PC-9 (cell line): Measurements from ENCODE around the gene FGF1.

Experiments used
- EZH2 ChIP-seq: fragments of 200-600 bp; sonication (generic); IDR thresholded peaks from 2 replicates; pipeline ENCODE4 v1.8.0; 2017; ENCODE audit warnings: antibody characterized with exemption, low read depth
- TF ChIP-seq, protein P1 (sequence below): fragments of 200-600 bp; sonication (generic); conservative IDR thresholded peaks from 2 replicates; pipeline ENCODE4 v1.6.1; 2017; ENCODE audit warnings: mixed run types, antibody characterized with exemption, mild to moderate bottlenecking, moderate library complexity

DNA sequence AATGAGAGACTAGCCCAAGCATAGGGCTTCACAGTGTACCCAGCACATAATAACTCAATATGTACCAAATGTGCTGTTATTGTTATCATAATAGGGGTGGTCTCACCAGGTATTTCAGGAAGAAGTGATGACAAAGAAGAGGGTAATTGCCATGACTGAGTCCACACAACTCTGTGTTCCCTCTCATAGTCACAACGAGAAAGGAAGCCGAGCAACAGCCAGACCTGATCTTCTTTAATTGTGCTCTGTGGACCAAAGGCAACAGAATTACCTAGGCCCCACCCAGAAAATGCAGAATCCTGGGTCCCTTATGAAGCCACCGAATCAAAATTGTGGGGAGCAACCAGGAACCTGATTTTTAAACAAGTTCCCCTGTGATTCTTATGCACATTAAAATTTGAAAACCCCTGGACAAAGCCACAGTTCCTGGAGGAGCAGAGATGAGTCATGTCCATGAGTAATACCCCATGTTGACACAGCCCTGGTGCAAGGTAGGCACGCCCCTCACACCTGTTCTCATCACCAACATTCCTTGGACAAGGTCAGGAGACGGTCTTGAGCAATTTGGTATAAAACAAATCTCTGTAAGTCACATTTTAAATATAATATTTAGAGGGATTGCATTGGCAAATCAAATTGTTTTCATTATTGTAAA, 5.2 kb downstream of the FGF1 start:
- TF ChIP-seq, protein P1, sequence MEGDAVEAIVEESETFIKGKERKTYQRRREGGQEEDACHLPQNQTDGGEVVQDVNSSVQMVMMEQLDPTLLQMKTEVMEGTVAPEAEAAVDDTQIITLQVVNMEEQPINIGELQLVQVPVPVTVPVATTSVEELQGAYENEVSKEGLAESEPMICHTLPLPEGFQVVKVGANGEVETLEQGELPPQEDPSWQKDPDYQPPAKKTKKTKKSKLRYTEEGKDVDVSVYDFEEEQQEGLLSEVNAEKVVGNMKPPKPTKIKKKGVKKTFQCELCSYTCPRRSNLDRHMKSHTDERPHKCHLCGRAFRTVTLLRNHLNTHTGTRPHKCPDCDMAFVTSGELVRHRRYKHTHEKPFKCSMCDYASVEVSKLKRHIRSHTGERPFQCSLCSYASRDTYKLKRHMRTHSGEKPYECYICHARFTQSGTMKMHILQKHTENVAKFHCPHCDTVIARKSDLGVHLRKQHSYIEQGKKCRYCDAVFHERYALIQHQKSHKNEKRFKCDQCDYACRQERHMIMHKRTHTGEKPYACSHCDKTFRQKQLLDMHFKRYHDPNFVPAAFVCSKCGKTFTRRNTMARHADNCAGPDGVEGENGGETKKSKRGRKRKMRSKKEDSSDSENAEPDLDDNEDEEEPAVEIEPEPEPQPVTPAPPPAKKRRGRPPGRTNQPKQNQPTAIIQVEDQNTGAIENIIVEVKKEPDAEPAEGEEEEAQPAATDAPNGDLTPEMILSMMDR, result no peak
- no peak for TF ChIP-seq EZH2
